Right cardiac atrium (tissue), 5 donors: ENCODE results near the gene CLDN2. TPM values are rescaled to one million over a fixed set of nuclear protein-coding genes. Genes with fewer than 3 reads are reported as not detected.

Source experiments
- ATAC-seq, 2 donors: fragments of 200-7000 bp; cut with Tn5 transposase; one replicate each; pipeline versions ENCODE4 v1.8.0 to v1.9.1; 2020; ENCODE audit warnings: moderate library complexity in 2 of 2, mild to moderate bottlenecking in 1 of 2
- DNase-seq, 3 donors: peaks; one replicate each; pipeline ENCODE4 v3.0.0-alpha.2; 2020
- H3K27ac ChIP-seq: one replicate; pipeline ENCODE4 v1.5.1; 2013; ENCODE audit warnings: mild to moderate bottlenecking, low read length, control low read depth, moderate library complexity
- H3K27me3 ChIP-seq: one replicate; pipeline ENCODE4 v1.6.1; 2013; ENCODE audit not compliant: control insufficient read depth, insufficient read depth
- H3K4me1 ChIP-seq: one replicate; pipeline ENCODE4 v1.6.1; 2013; ENCODE audit warnings: low read length; ENCODE audit not compliant: control insufficient read depth, insufficient read depth
- H3K4me3 ChIP-seq: one replicate; pipeline ENCODE4 v1.5.1; 2013; ENCODE audit warnings: low read length, control low read depth
- H3K9me3 ChIP-seq: one replicate; pipeline ENCODE4 v1.6.1; 2013; ENCODE audit warnings: low read length; ENCODE audit not compliant: control insufficient read depth
- WGBS: extraction: QIAGEN DNeasy Blood & Tissue Kit; methylation state at CpG from one replicate; pipeline ENCODE4 v1.1.7; 2013; 5-methylcytosine and 5-hydroxymethylcytosine counted together
- intact Hi-C, 4 donors: fragments of 100-400 bp; cut with DNase I; formaldehyde crosslinking; loops; one replicate each; pipeline versions ENCODE4 v1.11.0 to v1.14.0; 2022 to 2023
- polyA plus RNA-seq: library from polyadenylated mRNA; stranded (reverse); fragments of 200-250 nt; gene quantifications from one replicate; pipeline ENCODE4 v1.2.3, GENCODE V29; 2013
- total RNA-seq, 4 donors: library from RNA; stranded (reverse); fragmentation: NEBNext Ultra II Directional; extraction: Animal tissue kit (Norgen Biotek cat#: 25700); gene quantifications; one replicate each; pipeline ENCODE4 v1.2.1, GENCODE V29; 2021
- donor health status: healthy with polysubstance abuse.
- donor health status: DM: no; HTN: yes; CAD: no.
- donor health status: DM: no; HTN: no; CAD: no.
- donor health status: DM: no; HTN: yes; CAD: no; lungs with severe emphysema.
- donor health status: DM: yes; HTN: yes; CAD: no.

CLDN2 gene
- total and polyA plus RNA-seq, 5 donors, result 0.05 TPM; not detected in 4

DNA sequence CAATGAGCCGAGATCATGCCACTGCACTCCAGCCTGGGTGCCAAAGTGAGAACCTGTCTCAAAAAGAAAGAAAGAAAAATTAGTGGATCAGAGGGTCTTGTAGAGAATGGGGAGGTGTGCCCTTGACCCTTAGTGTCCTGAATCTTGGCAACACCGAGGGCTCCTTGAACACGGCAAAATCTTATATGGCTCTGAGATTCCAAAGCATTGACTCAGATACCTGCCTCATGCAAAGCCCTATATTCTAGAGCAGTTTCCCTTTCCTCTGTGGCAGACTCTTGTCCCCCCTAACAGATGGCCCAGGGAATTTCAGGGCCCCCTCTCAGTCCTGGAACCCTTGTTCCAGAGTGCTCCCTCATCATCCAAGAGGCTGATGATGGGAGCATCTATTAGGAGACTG is 6.8 kb downstream of the CLDN2 start:
- 94% methylated on average over 3 of the region's 3 CpGs for WGBS
- H3K9me3 ChIP-seq, result no peaks in the 10 kb centered on the region
- ATAC-seq, result no peak
- DNase-seq, result no peak
- H3K4me3 ChIP-seq, result no peak overlapping the region
- intact Hi-C loops, result no loop called here
- no peak overlapping the region for H3K27ac ChIP-seq
- no peaks in the 10 kb centered on the region for H3K27me3 ChIP-seq
- peaks cover under 1% of the 10 kb centered on the region for H3K4me1 ChIP-seq

DNA sequence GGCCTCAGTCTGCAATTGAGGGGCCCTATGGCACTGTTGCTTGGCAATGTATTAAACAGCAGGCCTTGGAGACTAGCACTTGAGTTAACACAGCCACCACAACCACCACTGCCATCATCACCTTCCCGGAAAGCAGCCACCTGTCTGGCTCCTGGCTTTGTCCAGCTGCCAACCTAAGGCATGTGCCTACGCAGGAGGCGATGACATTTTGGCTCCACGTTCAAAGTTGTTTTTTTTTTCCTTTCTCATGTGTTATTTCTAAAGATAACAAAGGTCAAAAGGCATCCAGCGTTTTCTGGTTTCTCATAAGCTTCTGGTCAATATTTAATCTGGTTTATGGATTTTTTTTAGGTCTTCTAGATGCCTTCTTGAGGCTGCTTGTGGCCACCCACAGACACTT is 7.5 kb downstream of the CLDN2 start:
- H3K27ac ChIP-seq, result no peak overlapping the region
- peaks cover 3% of the 10 kb centered on the region for H3K4me1 ChIP-seq
- intact Hi-C loops, result no loop called here
- DNase-seq (no peak), ATAC-seq (no peak)
- H3K4me3 ChIP-seq, result no peak overlapping the region
- no peaks in the 10 kb centered on the region for H3K9me3 ChIP-seq
- 65% methylated on average over 5 of the region's 5 CpGs for WGBS
- no peaks in the 10 kb centered on the region for H3K27me3 ChIP-seq

- peaks cover 6% of the 10 kb centered on the region for H3K4me1 ChIP-seq
- H3K9me3 ChIP-seq, result no peaks in the 10 kb centered on the region
- H3K27me3 ChIP-seq, result no peaks in the 10 kb centered on the region
- DNase-seq (no peak), ATAC-seq (no peak)
- intact Hi-C loops, result no loop called here
- H3K27ac ChIP-seq, result no peak overlapping the region
- H3K4me3 ChIP-seq, result no peak overlapping the region
- 95% methylated on average over 4 of the region's 4 CpGs for WGBS
Observed at GRCh38 chrX:106928227-106928626, 8.0 kb downstream of the CLDN2 start.

GRCh38 chrX:106931831-106932491 is 11.8 kb downstream of the CLDN2 start:
- H3K4me1 ChIP-seq, result peaks cover 10% of the 10 kb centered on the region
- intact Hi-C loops, result no loop called here
- H3K27me3 ChIP-seq, result no peaks in the 10 kb centered on the region
- no peak overlapping the region for H3K4me3 ChIP-seq
- peak overlapping the region; percentile 58 for H3K27ac ChIP-seq
- 85% methylated on average over 3 of the region's 3 CpGs for WGBS
- H3K9me3 ChIP-seq, result no peaks in the 10 kb centered on the region
- ATAC-seq (no peak), DNase-seq (no peak)

GRCh38 chrX:106932492-106932923 is 12.3 kb downstream of the CLDN2 start:
- DNase-seq (no peak), ATAC-seq (peak; percentile 80 to 82)
- WGBS, result 75% methylated on average over 4 of the region's 4 CpGs
- H3K27me3 ChIP-seq, result no peaks in the 10 kb centered on the region
- intact Hi-C loops, result no loop called here
- no peak overlapping the region for H3K4me3 ChIP-seq
- H3K4me1 ChIP-seq, result peaks cover 10% of the 10 kb centered on the region
- no peaks in the 10 kb centered on the region for H3K9me3 ChIP-seq
- peak overlapping the region; percentile 61 for H3K27ac ChIP-seq

DNA sequence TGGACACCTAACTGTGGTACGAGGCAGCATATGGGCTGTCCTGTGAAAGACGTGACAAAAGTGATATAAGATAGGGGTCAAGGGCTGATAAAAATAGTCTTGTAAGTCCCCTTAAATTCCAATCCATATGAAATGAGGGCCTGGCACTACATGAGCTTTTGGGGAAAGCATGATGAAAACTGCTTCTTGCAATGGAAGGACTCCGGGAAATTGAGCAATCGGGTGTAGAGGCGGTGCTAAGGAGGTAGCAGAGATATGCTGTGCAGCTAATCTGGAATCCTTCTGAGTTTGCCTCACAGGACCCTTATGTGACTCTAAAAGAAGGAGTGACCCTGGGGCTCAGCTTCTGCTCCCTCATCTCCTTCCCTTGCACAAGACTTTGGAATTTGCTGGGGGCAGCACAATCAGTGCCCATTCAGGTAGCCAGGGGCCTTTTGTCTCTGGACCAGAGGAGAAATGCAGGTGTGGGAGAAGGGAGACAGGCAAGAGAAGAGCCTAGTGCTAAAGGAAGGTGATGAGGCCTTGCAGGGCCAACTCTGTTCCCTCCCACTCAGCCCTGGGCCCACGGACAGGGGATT is 12.8 kb downstream of the CLDN2 start:
- peak in 1 of 3 donors; percentile 38 for DNase-seq
- no peak overlapping the region for H3K4me3 ChIP-seq
- H3K27ac ChIP-seq, result peak overlapping the region; percentile 72
- H3K9me3 ChIP-seq, result no peaks in the 10 kb centered on the region
- ATAC-seq, result peak; percentile 68 to 85
- H3K4me1 ChIP-seq, result peaks cover 10% of the 10 kb centered on the region
- intact Hi-C loops, result no loop called here
- H3K27me3 ChIP-seq, result no peaks in the 10 kb centered on the region
- 48% methylated on average over 6 of the region's 6 CpGs for WGBS

DNA sequence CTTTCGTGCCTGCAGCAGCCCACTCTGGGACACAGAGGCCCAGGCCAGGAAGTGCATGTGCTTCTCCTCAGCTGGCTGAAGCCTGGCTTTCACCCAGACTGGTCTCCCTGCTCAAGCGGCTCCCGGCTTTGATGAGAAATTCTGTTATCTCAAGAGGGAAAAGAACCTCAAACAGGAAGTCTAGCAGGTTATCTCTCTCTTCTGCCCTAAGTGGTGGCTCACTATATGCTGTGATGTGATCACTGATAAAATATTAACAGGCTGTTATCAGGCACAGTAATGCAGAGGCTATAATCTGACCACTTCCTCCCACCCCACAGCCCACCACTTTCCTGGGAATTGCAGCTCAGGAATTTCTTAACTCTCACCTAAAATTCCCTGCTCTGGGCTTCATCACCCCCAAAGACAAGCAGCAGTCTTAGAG is 13.3 kb downstream of the CLDN2 start:
- 2% methylated on average over 3 of the region's 3 CpGs for WGBS
- no peaks in the 10 kb centered on the region for H3K27me3 ChIP-seq
- peaks cover 10% of the 10 kb centered on the region for H3K4me1 ChIP-seq
- H3K4me3 ChIP-seq, result no peak overlapping the region
- peak in 2 of 3 donors; percentile 34 to 56 for DNase-seq
- peak overlapping the region; percentile 72 for H3K27ac ChIP-seq
- H3K9me3 ChIP-seq, result no peaks in the 10 kb centered on the region
- intact Hi-C loops, result no loop called here
- ATAC-seq, result peak; percentile 40 to 48

DNA sequence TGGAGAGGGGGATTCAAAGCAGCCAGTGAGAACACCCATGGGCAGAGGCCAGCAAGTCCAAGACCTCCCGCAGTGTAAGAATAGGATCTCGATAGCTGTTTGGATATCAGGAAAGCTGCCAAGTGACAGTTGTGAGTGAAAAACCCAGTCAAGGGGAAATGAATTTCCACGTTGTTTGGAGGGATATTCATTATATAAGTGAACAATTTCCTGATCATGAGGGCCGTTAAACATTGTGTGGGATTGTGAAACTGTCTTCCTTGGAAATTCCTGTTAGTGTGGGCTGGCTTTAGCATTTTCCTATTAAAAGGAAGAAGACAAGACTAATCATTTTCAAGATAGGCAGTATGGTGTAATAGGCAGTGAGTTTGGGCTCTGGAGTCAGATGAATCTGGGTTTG is 15.0 kb downstream of the CLDN2 start:
- no peak overlapping the region for H3K27ac ChIP-seq
- ATAC-seq (no peak), DNase-seq (peak in 1 of 3 donors; percentile 15)
- H3K4me3 ChIP-seq, result no peak overlapping the region
- 22% methylated on average over 4 of the region's 4 CpGs for WGBS
- intact Hi-C loops, result no loop called here
- peaks cover 10% of the 10 kb centered on the region for H3K4me1 ChIP-seq
- H3K9me3 ChIP-seq, result no peaks in the 10 kb centered on the region
- H3K27me3 ChIP-seq, result no peaks in the 10 kb centered on the region

DNA sequence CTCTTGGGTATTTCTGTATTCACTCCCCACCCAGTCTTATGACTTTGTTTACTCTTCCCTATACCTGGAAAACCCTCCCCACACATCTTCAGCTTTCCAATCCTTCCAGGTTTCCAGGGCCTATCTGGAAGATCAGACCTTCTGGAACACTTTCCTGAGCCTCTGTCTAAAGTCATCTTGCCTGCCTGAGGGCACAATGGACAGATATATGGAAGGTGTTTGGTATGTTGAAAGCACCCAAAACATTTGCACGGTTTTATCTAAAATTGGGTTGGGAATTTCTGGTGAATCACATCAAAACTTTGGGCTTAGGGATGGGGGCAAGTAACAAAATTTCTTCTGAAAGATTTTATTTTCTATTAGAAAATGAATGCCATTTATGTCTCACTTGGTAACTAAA is 16.0 kb downstream of the CLDN2 start:
- WGBS, result 87% methylated on average over 1 of the region's 1 CpG
- peaks cover 10% of the 10 kb centered on the region for H3K4me1 ChIP-seq
- H3K27me3 ChIP-seq, result no peaks in the 10 kb centered on the region
- DNase-seq, result no peak
- intact Hi-C loops, result no loop called here
- no peak overlapping the region for H3K4me3 ChIP-seq
- no peak overlapping the region for H3K27ac ChIP-seq
- no peaks in the 10 kb centered on the region for H3K9me3 ChIP-seq
- ATAC-seq, result no peak

GRCh38 chrX:106939566-106939965 is 19.4 kb downstream of the CLDN2 start:
- intact Hi-C loops, result no loop called here
- H3K9me3 ChIP-seq, result no peaks in the 10 kb centered on the region
- DNase-seq, result no peak

GRCh38 chrX:106940068-106940467 is 19.9 kb downstream of the CLDN2 start:
- intact Hi-C loops, result no loop called here
- WGBS, result 85% methylated on average over 1 of the region's 1 CpG
- peaks cover 2% of the 10 kb centered on the region for H3K4me1 ChIP-seq

More at GRCh38 chrX:106939566-106939965, 19.4 kb downstream of the CLDN2 start:
- H3K4me1 ChIP-seq, result peaks cover 2% of the 10 kb centered on the region
- no peak for ATAC-seq
- no peak overlapping the region for H3K4me3 ChIP-seq
- 84% methylated on average over 3 of the region's 3 CpGs for WGBS
- no peak overlapping the region for H3K27ac ChIP-seq
- no peaks in the 10 kb centered on the region for H3K27me3 ChIP-seq

More at GRCh38 chrX:106940068-106940467, 19.9 kb downstream of the CLDN2 start:
- no peaks in the 10 kb centered on the region for H3K9me3 ChIP-seq
- no peaks in the 10 kb centered on the region for H3K27me3 ChIP-seq
- no peak overlapping the region for H3K27ac ChIP-seq
- H3K4me3 ChIP-seq, result no peak overlapping the region
- ATAC-seq (no peak), DNase-seq (no peak)
